ENCODE measurements around the gene DYNLL2.
"Not testable (repeated sequence)": the region's sequence is repeated elsewhere in the genome, so short reads cannot be mapped to it uniquely, and the experiment has no call there.

The DYNLL2 gene

GRCh38 chr17:58066401-58066800 lies 16.8 kb upstream of the DYNLL2 start:
- DNase-seq (ENCODE audit: insufficient read length, low spot score) (no peak), FAIRE-seq (no peak)

GRCh38 chr17:58072862-58073261 lies 10.4 kb upstream of the DYNLL2 start:
- no peak for DNase-seq (ENCODE audit: insufficient read length, low spot score)
- no peak for FAIRE-seq

- not testable (repeated sequence) for FAIRE-seq; DNase-seq (ENCODE audit: insufficient read length, low spot score)
Observed at GRCh38 chr17:58073266-58073665, 10.0 kb upstream of the DYNLL2 start.

- not testable (repeated sequence) for FAIRE-seq; DNase-seq (ENCODE audit: insufficient read length, low spot score)
Observed at GRCh38 chr17:58074406-58074805, 8.8 kb upstream of the DYNLL2 start.

- FAIRE-seq (no peak), DNase-seq (ENCODE audit: insufficient read length, low spot score) (no peak)
Observed at GRCh38 chr17:58079300-58080033, 3.8 kb upstream of the DYNLL2 start.

- DNase-seq (ENCODE audit: insufficient read length, low spot score) = no peak
- no peak for FAIRE-seq
Observed at GRCh38 chr17:58081646-58082340, 1.4 kb upstream of the DYNLL2 start.

GRCh38 chr17:58082341-58082869 lies 814 bp upstream of the DYNLL2 start:
- DNase-seq (ENCODE audit: insufficient read length, low spot score) = no peak
- FAIRE-seq = no peak

GRCh38 chr17:58083491-58084316 lies 485 bp downstream of the DYNLL2 start:
- DNase-seq (ENCODE audit: insufficient read length, low spot score) = peak; percentile 69
- FAIRE-seq = peak; percentile 33

GRCh38 chr17:58084317-58084981 lies 1.2 kb downstream of the DYNLL2 start:
- DNase-seq (ENCODE audit: insufficient read length, low spot score) (peak; percentile 63), FAIRE-seq (peak; percentile 4)

- FAIRE-seq (no peak), DNase-seq (ENCODE audit: insufficient read length, low spot score) (no peak)
Observed at GRCh38 chr17:58085039-58085715, 2.0 kb downstream of the DYNLL2 start.

GRCh38 chr17:58086953-58087352 lies 3.7 kb downstream of the DYNLL2 start:
- FAIRE-seq = no peak
- no peak for DNase-seq (ENCODE audit: insufficient read length, low spot score)

GRCh38 chr17:58088624-58089023 lies 5.4 kb downstream of the DYNLL2 start:
- FAIRE-seq = no peak
- DNase-seq (ENCODE audit: insufficient read length, low spot score) = no peak

- no peak for FAIRE-seq
- no peak for DNase-seq (ENCODE audit: insufficient read length, low spot score)
Observed at GRCh38 chr17:58089111-58089510, 5.9 kb downstream of the DYNLL2 start.

- FAIRE-seq (no peak), DNase-seq (ENCODE audit: insufficient read length, low spot score) (no peak)
Observed at GRCh38 chr17:58091024-58091567, 7.9 kb downstream of the DYNLL2 start.

- no peak for FAIRE-seq
Observed at GRCh38 chr17:58092101-58092796, 9.0 kb downstream of the DYNLL2 start.

GRCh38 chr17:58092797-58093385 lies 9.7 kb downstream of the DYNLL2 start:
- DNase-seq (ENCODE audit: insufficient read length, low spot score) (no peak), FAIRE-seq (no peak)

More at GRCh38 chr17:58092101-58092796, 9.0 kb downstream of the DYNLL2 start:
- no peak for DNase-seq (ENCODE audit: insufficient read length, low spot score)

- FAIRE-seq (no peak), DNase-seq (ENCODE audit: insufficient read length, low spot score) (no peak)
Observed at GRCh38 chr17:58094118-58094517, 10.9 kb downstream of the DYNLL2 start.

- FAIRE-seq (no peak), DNase-seq (ENCODE audit: insufficient read length, low spot score) (no peak)
Observed at GRCh38 chr17:58096892-58097291, 13.7 kb downstream of the DYNLL2 start.

Measured in GM19239 (cell line).